Upper lobe of right lung (tissue), 1 donor: ENCODE data around the gene GALNT17. TPM values are rescaled to one million over a fixed set of nuclear protein-coding genes. Genes with fewer than 3 reads are reported as not detected.

ENCODE experiments used
- ATAC-seq: fragments of 200-7000 bp; cut with Tn5 transposase; one replicate; pipeline ENCODE4 v1.9.1; 2020; ENCODE audit warnings: mild to moderate bottlenecking, moderate library complexity
- DNase-seq: peaks from one replicate; pipeline ENCODE4 v3.0.0-alpha.2; 2020
- H3K27ac ChIP-seq: fragments of 200-600 bp; one replicate; pipeline ENCODE4 v1.8.0; 2022
- H3K27me3 ChIP-seq: fragments of 200-600 bp; one replicate; pipeline ENCODE4 v1.8.0; 2022; ENCODE audit warnings: mild to moderate bottlenecking
- H3K36me3 ChIP-seq: fragments of 200-600 bp; one replicate; pipeline ENCODE4 v1.8.0; 2022
- H3K4me1 ChIP-seq: fragments of 200-600 bp; one replicate; pipeline ENCODE4 v1.8.0; 2022
- H3K4me3 ChIP-seq: fragments of 200-600 bp; one replicate; pipeline ENCODE4 v1.8.0; 2022; ENCODE audit warnings: mild to moderate bottlenecking
- H3K9me3 ChIP-seq: fragments of 200-600 bp; one replicate; pipeline ENCODE4 v1.8.0; 2022
- CTCF ChIP-seq: fragments of 200-600 bp; IDR thresholded peaks from one replicate; pipeline ENCODE4 v1.8.0; 2022; ENCODE audit warnings: antibody characterized with exemption
- intact Hi-C: fragments of 100-400 bp; cut with DNase I; formaldehyde crosslinking; loops from one replicate; pipeline ENCODE4 v1.11.0; 2022
- total RNA-seq: library from RNA; stranded (reverse); fragmentation: NEBNext Ultra II Directional; extraction: Animal tissue kit (Norgen Biotek cat#: 25700); gene quantifications from one replicate; pipeline ENCODE4 v1.2.1, GENCODE V29; 2021
- donor health status: DM: no; HTN: yes; CAD: no; lungs with severe emphysema.

The GALNT17 gene
- total RNA-seq, 1 donor from 2014 or later = 7.1 TPM

- intact Hi-C loops = no loop called here
- Histone ChIP-seq H3K9me3 (no peaks in the 10 kb centered on the region), H3K4me3 (no peak overlapping the region), H3K27me3 (no peaks in the 10 kb centered on the region), H3K4me1 (no peaks in the 10 kb centered on the region), H3K36me3 (no peaks in the 10 kb centered on the region), H3K27ac (no peak overlapping the region)
- no peak for TF ChIP-seq CTCF
- no peak for ATAC-seq
- DNase-seq = no peak
Observed at GRCh38 chr7:71486414-71486813, 354.5 kb downstream of the GALNT17 start.

GRCh38 chr7:71486856-71487628, 355.1 kb downstream of the GALNT17 start:
- H3K4me3 ChIP-seq = no peak overlapping the region
- H3K27ac ChIP-seq = no peak overlapping the region
- no peaks in the 10 kb centered on the region for H3K36me3 ChIP-seq
- H3K9me3 ChIP-seq = no peaks in the 10 kb centered on the region
- ATAC-seq = no peak
- intact Hi-C loops = no loop called here
- H3K27me3 ChIP-seq = no peaks in the 10 kb centered on the region
- no peak for DNase-seq
- no peak for TF ChIP-seq CTCF
- no peaks in the 10 kb centered on the region for H3K4me1 ChIP-seq

- no peak overlapping the region for H3K27ac ChIP-seq
- no peaks in the 10 kb centered on the region for H3K36me3 ChIP-seq
- DNase-seq (no peak), ATAC-seq (no peak)
- H3K27me3 ChIP-seq = no peaks in the 10 kb centered on the region
- H3K9me3 ChIP-seq = no peaks in the 10 kb centered on the region
- no peaks in the 10 kb centered on the region for H3K4me1 ChIP-seq
- no peak for TF ChIP-seq CTCF
- intact Hi-C loops = no loop called here
- no peak overlapping the region for H3K4me3 ChIP-seq
Observed at GRCh38 chr7:71488308-71488707, 356.4 kb downstream of the GALNT17 start.

- H3K9me3 ChIP-seq = no peaks in the 10 kb centered on the region
- no peak overlapping the region for H3K4me3 ChIP-seq
- ATAC-seq = no peak
- DNase-seq = no peak
- no peaks in the 10 kb centered on the region for H3K27me3 ChIP-seq
- no peak for TF ChIP-seq CTCF
- no peak overlapping the region for H3K27ac ChIP-seq
- no peaks in the 10 kb centered on the region for H3K36me3 ChIP-seq
- intact Hi-C loops = no loop called here
- H3K4me1 ChIP-seq = no peaks in the 10 kb centered on the region
Observed at GRCh38 chr7:71491336-71491735, 359.4 kb downstream of the GALNT17 start.

GRCh38 chr7:71495828-71496227, 363.9 kb downstream of the GALNT17 start:
- ATAC-seq (no peak), DNase-seq (no peak)
- Histone ChIP-seq H3K27ac (no peak overlapping the region), H3K27me3 (no peaks in the 10 kb centered on the region), H3K4me1 (peaks cover 4% of the 10 kb centered on the region), H3K4me3 (no peak overlapping the region), H3K9me3 (no peaks in the 10 kb centered on the region), H3K36me3 (no peaks in the 10 kb centered on the region)
- no peak for TF ChIP-seq CTCF
- intact Hi-C loops = no loop called here
